ENCODE measurements around the gene CCDC121.

The CCDC121 gene

GRCh38 chr2:27628767-27629709, at the start of gene CCDC121, which contains the start of gene GPN1:
TSS of gene CCDC121 (minus strand) at chr2:27629012. CDS start at chr2:27627799, 1,213 bp downstream.
TSS of gene GPN1 (plus strand) at chr2:27629050. CDS start at chr2:27629059, 9 bp downstream.
- H3K27ac ChIP-seq, result peak within 1 kb of the TSS; percentile 50
- TF ChIP-seq ZFX (IDR thresholded peaks at IDR 0.05; ENCODE audit: borderline replicate concordance) (no peak), CTCF (IDR thresholded peaks at IDR 0.05) (no peak)

GRCh38 chr2:27672723-27673486, 44.1 kb upstream of the CCDC121 start:
- TF ChIP-seq ZFX (IDR thresholded peaks at IDR 0.05; ENCODE audit: borderline replicate concordance), result no peak
- TF ChIP-seq CTCF (IDR thresholded peaks at IDR 0.05), result no peak
- H3K27ac ChIP-seq, result no peak overlapping the region

DNA sequence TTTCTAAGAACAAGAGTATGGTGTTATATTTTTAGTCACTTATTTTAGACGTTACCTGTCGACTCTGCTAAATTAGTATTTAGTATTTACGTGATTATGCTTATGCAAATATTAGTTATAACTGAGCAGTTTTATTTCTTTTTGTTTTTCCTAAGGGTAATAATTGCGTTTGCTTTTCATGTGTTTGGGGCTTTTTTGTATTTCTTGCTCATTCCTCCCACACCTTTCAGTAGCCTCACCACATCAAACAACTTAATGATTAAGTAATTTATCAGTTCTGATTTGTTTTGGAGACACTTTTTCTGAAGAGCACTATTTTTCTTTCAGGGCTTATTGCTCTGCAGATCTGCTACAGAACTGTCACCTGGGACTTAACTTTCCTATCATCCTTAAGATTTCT, 42.4 kb upstream of the CCDC121 start:
- H3K27ac ChIP-seq, result no peak overlapping the region
- TF ChIP-seq ZFX (IDR thresholded peaks at IDR 0.05; ENCODE audit: borderline replicate concordance), result no peak
- TF ChIP-seq CTCF (IDR thresholded peaks at IDR 0.05), result no peak

DNA sequence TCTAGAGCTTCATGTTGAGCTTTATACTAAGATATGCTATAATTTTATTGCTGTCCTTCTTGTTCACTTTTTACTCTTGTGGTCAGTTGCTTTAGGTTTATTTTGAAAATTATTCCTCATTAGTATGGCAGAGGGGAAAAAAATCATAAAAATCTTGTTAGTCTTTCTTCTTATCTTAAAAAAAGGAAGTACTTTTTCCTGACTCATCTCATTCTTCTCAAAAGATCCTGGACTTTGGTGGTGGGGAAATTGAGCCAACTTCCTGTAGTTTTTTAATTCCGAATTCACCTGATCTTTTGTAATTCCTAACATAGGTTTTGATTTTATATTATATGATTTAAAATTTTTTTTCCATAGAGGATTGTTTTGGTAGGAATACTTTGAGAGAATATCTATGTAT, 38.6 kb upstream of the CCDC121 start:
- H3K27ac ChIP-seq, result no peak overlapping the region
- no peak for TF ChIP-seq CTCF (IDR thresholded peaks at IDR 0.05)
- no peak for TF ChIP-seq ZFX (IDR thresholded peaks at IDR 0.05; ENCODE audit: borderline replicate concordance)

GRCh38 chr2:27664622-27665363, 36.0 kb upstream of the CCDC121 start:
- H3K27ac ChIP-seq, result no peak overlapping the region; the same call in 1 of the 2 replicates
- TF ChIP-seq ZFX (IDR thresholded peaks at IDR 0.05; ENCODE audit: borderline replicate concordance) (no peak), CTCF (IDR thresholded peaks at IDR 0.05) (no peak)

DNA sequence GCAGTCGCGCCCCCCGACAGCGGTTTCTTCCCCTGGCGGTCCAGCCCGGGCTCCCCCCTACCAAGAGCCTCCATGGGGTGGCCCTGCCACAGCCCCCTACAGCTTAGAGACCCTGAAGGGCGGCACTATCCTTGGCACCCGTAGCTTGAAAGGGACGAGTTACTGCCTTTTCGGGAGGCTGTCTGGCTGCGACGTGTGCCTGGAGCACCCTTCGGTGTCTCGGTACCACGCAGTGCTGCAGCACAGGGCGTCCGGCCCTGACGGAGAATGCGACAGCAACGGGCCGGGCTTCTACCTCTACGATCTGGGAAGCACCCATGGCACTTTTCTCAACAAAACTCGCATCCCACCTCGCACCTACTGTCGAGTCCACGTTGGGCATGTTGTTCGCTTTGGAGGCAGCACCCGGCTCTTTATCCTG, 35.4 kb upstream of the CCDC121 start:
- no peak for TF ChIP-seq ZFX (IDR thresholded peaks at IDR 0.05; ENCODE audit: borderline replicate concordance)
- TF ChIP-seq CTCF (IDR thresholded peaks at IDR 0.05), result no peak
- peak overlapping the region; percentile 88 for H3K27ac ChIP-seq
